ENCODE measurements around the gene CTXND1. TPM values are rescaled to one million over a fixed set of nuclear protein-coding genes. Genes with fewer than 3 reads are reported as not detected.

Gene CTXND1
- total and polyA plus RNA-seq, 2 of the 8 experiments (the other 6 are each of a cell fraction or from before 2014, with no cell fraction given), result 0.03 TPM; not detected in 1

- TF ChIP-seq KDM1A (IDR thresholded peaks at IDR 0.05; ENCODE audit: borderline replicate concordance, low read length) (no peak), CREB1 (IDR thresholded peaks at IDR 0.05) (no peak), SUZ12 (IDR thresholded peaks at IDR 0.05; ENCODE audit: low read length) (no peak), SRF (IDR thresholded peaks at IDR 0.05; ENCODE audit: low read depth, low read length) (no peak), BCL11A (IDR thresholded peaks at IDR 0.05; ENCODE audit: low read depth in 2 of 2, low read length in 2 of 2) (no peak), RFX5 (IDR thresholded peaks at IDR 0.05; ENCODE audit: borderline replicate concordance, low read depth, low read length) (no peak), EGR1 (IDR thresholded peaks at IDR 0.05; ENCODE audit: borderline replicate concordance, low read depth, low read length) (no peak)
Observed at GRCh38 chr15:80186597-80186996, 65.4 kb downstream of the CTXND1 start (continued).

All from H1 (cell line).